Measurements from ENCODE around the gene PIEZO2.

Gene PIEZO2

GRCh38 chr18:10895976-10896375 is 253.4 kb downstream of the PIEZO2 start:
- no peak for TF ChIP-seq CTCF (IDR thresholded peaks at IDR 0.05)
- no peak for TF ChIP-seq ZFX (IDR thresholded peaks at IDR 0.05; ENCODE audit: borderline replicate concordance)
- no peak overlapping the region for H3K27ac ChIP-seq

- TF ChIP-seq CTCF (IDR thresholded peaks at IDR 0.05) (no peak), ZFX (IDR thresholded peaks at IDR 0.05; ENCODE audit: borderline replicate concordance) (no peak)
- no peak overlapping the region for H3K27ac ChIP-seq
These were observed 254.9 kb downstream of the PIEZO2 start for GRCh38 chr18:10894501-10894900.

GRCh38 chr18:10893761-10894160 is 255.6 kb downstream of the PIEZO2 start:
- H3K27ac ChIP-seq = no peak overlapping the region
- TF ChIP-seq CTCF (IDR thresholded peaks at IDR 0.05) = no peak
- no peak for TF ChIP-seq ZFX (IDR thresholded peaks at IDR 0.05; ENCODE audit: borderline replicate concordance)

GRCh38 chr18:10893196-10893595 is 256.2 kb downstream of the PIEZO2 start:
- H3K27ac ChIP-seq = no peak overlapping the region
- no peak for TF ChIP-seq ZFX (IDR thresholded peaks at IDR 0.05; ENCODE audit: borderline replicate concordance)
- no peak for TF ChIP-seq CTCF (IDR thresholded peaks at IDR 0.05)

- TF ChIP-seq ZFX (IDR thresholded peaks at IDR 0.05; ENCODE audit: borderline replicate concordance) (no peak), CTCF (IDR thresholded peaks at IDR 0.05) (no peak)
- H3K27ac ChIP-seq = no peak overlapping the region
These were observed 256.6 kb downstream of the PIEZO2 start for GRCh38 chr18:10892786-10893185.

- TF ChIP-seq ZFX (IDR thresholded peaks at IDR 0.05; ENCODE audit: borderline replicate concordance) (no peak), CTCF (IDR thresholded peaks at IDR 0.05) (no peak)
- no peak overlapping the region for H3K27ac ChIP-seq
These were observed 259.3 kb downstream of the PIEZO2 start for GRCh38 chr18:10890022-10890421.

GRCh38 chr18:10878703-10879102 is 270.7 kb downstream of the PIEZO2 start:
- TF ChIP-seq ZFX (IDR thresholded peaks at IDR 0.05; ENCODE audit: borderline replicate concordance) (no peak), CTCF (IDR thresholded peaks at IDR 0.05) (no peak)
- no peak overlapping the region for H3K27ac ChIP-seq
